Measurements from ENCODE around the gene CTNNBL1. TPM values are rescaled to one million over a fixed set of nuclear protein-coding genes. Genes with fewer than 3 reads are reported as not detected.

Gene CTNNBL1
- total RNA-seq, 1 experiment from 2014 or later = 55.4 TPM

GRCh38 chr20:37798312-37798711, 104.5 kb downstream of the CTNNBL1 start (continued):
- no peak for TF ChIP-seq CTCF (IDR thresholded peaks at IDR 0.05 in 2 of 3, conservative IDR thresholded peaks at IDR 0.05 in 1 of 3; ENCODE audit: borderline replicate concordance in 1 of 3, insufficient read depth in 1 of 3, low read depth in 2 of 3, low read length in 2 of 3)

GRCh38 chr20:37800618-37801017, 106.8 kb downstream of the CTNNBL1 start:
- ATAC-seq (no peak), DNase-seq (ENCODE audit: low read depth, low spot score) (no peak)
- no peaks in the 10 kb centered on the region for H4K20me1 ChIP-seq (ENCODE audit: insufficient read depth)
- H3K9ac ChIP-seq (ENCODE audit: low read length) = no peak overlapping the region
- ChIA-PET RAD21 (ENCODE audit: low non-redundant PET in 1 of 2, low total read pairs in 2 of 2, uncharacterized antibody in 2 of 2, unreplicated experiment in 2 of 2) (no interaction called here), CTCF (no interaction called here), POLR2A (no interaction called here)
- no peaks in the 10 kb centered on the region for H3K9me3 ChIP-seq (ENCODE audit: control insufficient read depth in 1 of 2, insufficient read depth in 1 of 2, low read depth in 1 of 2, low read length in 2 of 2)
- no peaks in the 10 kb centered on the region for H3K4me1 ChIP-seq (ENCODE audit: control insufficient read depth in 1 of 2, insufficient read depth in 2 of 2, low read length in 2 of 2)
- TF ChIP-seq ZFX (IDR thresholded peaks at IDR 0.05) = no peak
- intact Hi-C loops (cut with micrococcal nuclease) = no loop called here
- H3K9me2 ChIP-seq (ENCODE audit: insufficient read depth) = no peaks in the 10 kb centered on the region
- no peak overlapping the region for H3K27ac ChIP-seq (ENCODE audit: low read depth, low read length)
- no peaks in the 10 kb centered on the region for H3K79me2 ChIP-seq (ENCODE audit: insufficient read depth, low read length)
- no peaks in the 10 kb centered on the region for H3K27me3 ChIP-seq (ENCODE audit: insufficient read depth, low read length)
- H3K36me3 ChIP-seq (ENCODE audit: control insufficient read depth in 1 of 2, insufficient read depth in 2 of 2, low read length in 2 of 2) = no peaks in the 10 kb centered on the region
- H3K4me3 ChIP-seq (replicated peaks in 1 of 2; ENCODE audit: low read depth in 1 of 2, low read length in 2 of 2) = no peak overlapping the region
- no peak overlapping the region for H3K4me2 ChIP-seq (ENCODE audit: low read length)
- H2AFZ ChIP-seq (ENCODE audit: low read depth, low read length, poor library complexity, severe bottlenecking) = no peak overlapping the region
- no TSS peak for BruUV-seq (replicated peaks)

- Histone ChIP-seq H3K79me2 (ENCODE audit: insufficient read depth, low read length) (no peaks in the 10 kb centered on the region), H2AFZ (ENCODE audit: low read depth, low read length, poor library complexity, severe bottlenecking) (no peak overlapping the region), H3K27ac (ENCODE audit: low read depth, low read length) (no peak overlapping the region), H3K4me2 (ENCODE audit: low read length) (no peak overlapping the region), H3K4me1 (ENCODE audit: control insufficient read depth in 1 of 2, insufficient read depth in 2 of 2, low read length in 2 of 2) (no peaks in the 10 kb centered on the region), H3K9ac (ENCODE audit: low read length) (no peak overlapping the region), H3K27me3 (ENCODE audit: insufficient read depth, low read length) (no peaks in the 10 kb centered on the region), H4K20me1 (ENCODE audit: insufficient read depth) (no peaks in the 10 kb centered on the region), H3K9me2 (ENCODE audit: insufficient read depth) (no peaks in the 10 kb centered on the region), H3K9me3 (ENCODE audit: control insufficient read depth in 1 of 2, insufficient read depth in 1 of 2, low read depth in 1 of 2, low read length in 2 of 2) (no peaks in the 10 kb centered on the region), H3K4me3 (replicated peaks in 1 of 2; ENCODE audit: low read depth in 1 of 2, low read length in 2 of 2) (no peak overlapping the region), H3K36me3 (ENCODE audit: control insufficient read depth in 1 of 2, insufficient read depth in 2 of 2, low read length in 2 of 2) (no peaks in the 10 kb centered on the region)
- RAD21 ChIA-PET (ENCODE audit: low non-redundant PET in 1 of 2, low total read pairs in 2 of 2, uncharacterized antibody in 2 of 2, unreplicated experiment in 2 of 2) = no interaction called here
- ATAC-seq (no peak), DNase-seq (ENCODE audit: low read depth, low spot score) (no peak)
- BruUV-seq (replicated peaks) = no TSS peak
- intact Hi-C loops (cut with micrococcal nuclease) = no loop called here
- CTCF ChIA-PET = no interaction called here
- TF ChIP-seq MAX (IDR thresholded peaks at IDR 0.05) (no peak), TCF7L2 (IDR thresholded peaks at IDR 0.05; ENCODE audit: borderline replicate concordance, extremely low read depth, insufficient read depth, insufficient read length) (no peak), ZFX (IDR thresholded peaks at IDR 0.05) (no peak)
- POLR2A ChIA-PET = no interaction called here
Observed at GRCh38 chr20:37801921-37802320, 108.1 kb downstream of the CTNNBL1 start.

Data from HCT116 (cell line).